ENCODE measurements around the gene MC3R.

MC3R gene

GRCh38 chr20:56274156-56274555 lies 25.6 kb downstream of the MC3R start:
- no peaks in the 10 kb centered on the region for H3K4me1 Mint-ChIP-seq
- no peak for TF ChIP-seq CTCF (IDR thresholded peaks at IDR 0.05; ENCODE audit: unreplicated experiment in 3 of 3)
- H3K27me3 Mint-ChIP-seq (ENCODE audit: low read depth) = no peaks in the 10 kb centered on the region
- H3K4me3 Mint-ChIP-seq = no peak overlapping the region
- H3K27ac Mint-ChIP-seq = no peak overlapping the region
- no peaks in the 10 kb centered on the region for H3K36me3 Mint-ChIP-seq (ENCODE audit: low read depth)
- H3K9me3 Mint-ChIP-seq = peaks cover 32% of the 10 kb centered on the region

DNA sequence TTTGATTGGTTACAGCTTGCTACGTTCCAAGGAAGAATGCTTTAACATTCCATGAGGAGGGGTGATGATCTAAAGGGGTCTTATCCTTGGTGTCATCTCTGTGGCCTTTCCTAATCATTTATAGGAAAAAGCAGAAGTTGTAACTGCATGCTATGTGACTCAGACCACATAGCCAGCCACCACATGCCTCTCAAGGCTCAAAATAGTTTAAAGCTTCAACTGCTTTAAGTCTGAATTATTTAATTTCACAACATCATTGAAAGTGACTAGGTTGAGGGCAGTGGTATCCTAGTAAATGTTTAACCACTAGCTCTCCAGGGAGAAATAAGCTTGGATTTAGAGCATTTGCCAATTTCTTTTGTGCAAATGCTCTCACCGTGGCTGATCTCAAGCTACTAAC lies 29.7 kb downstream of the MC3R start:
- Mint-ChIP-seq H3K9me3 (peaks cover 39% of the 10 kb centered on the region), H3K4me3 (no peak overlapping the region), H3K27ac (no peak overlapping the region), H3K27me3 (ENCODE audit: low read depth) (no peaks in the 10 kb centered on the region), H3K36me3 (ENCODE audit: low read depth) (no peaks in the 10 kb centered on the region), H3K4me1 (no peaks in the 10 kb centered on the region)
- no peak for TF ChIP-seq CTCF (IDR thresholded peaks at IDR 0.05; ENCODE audit: unreplicated experiment in 3 of 3)

- peaks cover 14% of the 10 kb centered on the region for H3K9me3 Mint-ChIP-seq
- H3K36me3 Mint-ChIP-seq (ENCODE audit: low read depth) = no peaks in the 10 kb centered on the region
- TF ChIP-seq CTCF (IDR thresholded peaks at IDR 0.05; ENCODE audit: unreplicated experiment in 3 of 3) = no peak
- no peak overlapping the region for H3K27ac Mint-ChIP-seq
- no peaks in the 10 kb centered on the region for H3K4me1 Mint-ChIP-seq
- H3K4me3 Mint-ChIP-seq = no peak overlapping the region
- peaks cover 7% of the 10 kb centered on the region for H3K27me3 Mint-ChIP-seq (ENCODE audit: low read depth)
These were observed 37.0 kb downstream of the MC3R start for GRCh38 chr20:56285496-56285895.

GRCh38 chr20:56289652-56290051 lies 41.1 kb downstream of the MC3R start:
- H3K27ac Mint-ChIP-seq = no peak overlapping the region
- H3K4me3 Mint-ChIP-seq = no peak overlapping the region
- TF ChIP-seq CTCF (IDR thresholded peaks at IDR 0.05; ENCODE audit: unreplicated experiment in 3 of 3) = no peak

DNA sequence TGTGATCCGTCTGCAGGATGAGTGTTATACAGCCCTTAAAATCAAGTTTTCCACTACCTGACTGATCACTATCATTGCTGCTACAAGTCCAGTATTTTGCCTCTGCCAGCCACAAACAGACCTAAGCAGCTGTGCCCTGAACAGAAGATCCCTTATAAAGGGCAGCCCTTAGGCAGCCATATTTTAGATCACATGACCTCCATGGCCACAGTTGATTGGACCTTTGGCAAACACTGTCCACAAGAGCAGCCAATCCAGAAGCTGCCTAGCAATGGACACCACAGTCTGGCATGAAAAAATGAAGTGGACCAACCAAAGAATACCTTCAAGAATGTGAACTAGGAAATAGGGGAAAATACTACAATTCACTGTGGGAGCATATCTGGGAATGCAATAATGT lies 50.8 kb downstream of the MC3R start:
- no peaks in the 10 kb centered on the region for H3K9me3 Mint-ChIP-seq
- H3K4me3 Mint-ChIP-seq = no peak overlapping the region
- no peak for TF ChIP-seq CTCF (IDR thresholded peaks at IDR 0.05; ENCODE audit: unreplicated experiment in 3 of 3)
- peaks cover 7% of the 10 kb centered on the region for H3K27me3 Mint-ChIP-seq (ENCODE audit: low read depth)
- no peak overlapping the region for H3K27ac Mint-ChIP-seq
- H3K36me3 Mint-ChIP-seq (ENCODE audit: low read depth) = no peaks in the 10 kb centered on the region
- H3K4me1 Mint-ChIP-seq = no peaks in the 10 kb centered on the region

More at GRCh38 chr20:56289652-56290051, 41.1 kb downstream of the MC3R start:
- Mint-ChIP-seq H3K9me3 (peaks cover 7% of the 10 kb centered on the region), H3K4me1 (no peaks in the 10 kb centered on the region), H3K27me3 (ENCODE audit: low read depth) (peaks cover 9% of the 10 kb centered on the region), H3K36me3 (ENCODE audit: low read depth) (no peaks in the 10 kb centered on the region)

Measured in nephron (organoid).